HepG2 (cell line): ENCODE measurements around the gene VIT. TPM values are rescaled to one million over a fixed set of nuclear protein-coding genes. Genes with fewer than 3 reads are reported as not detected.
A peak's percentile ranks its signal among the peaks of the same experiment; 100 is the strongest.

Source experiments
- ATAC-seq: fragments of 200-7000 bp; cut with Tn5 transposase; 3 replicates; pipeline ENCODE4 v1.9.1; 2020; ENCODE audit warnings: mild to moderate bottlenecking, moderate library complexity
- BruUV-seq: library from RNA; stranded (reverse); fragments of 400-500 nt; replicated peaks from 2 replicates; lab custom pipeline; 2021; lab: Mats Ljungman, UMichigan
- CTCF ChIA-PET: fragments of 300-600 bp; formaldehyde crosslinking; extraction: SDS; loops from one replicate; lab custom pipeline; 2021; ENCODE audit warnings: low total read pairs, inconsistent platforms, low intra/inter-chr PET ratio; lab: Yijun Ruan, JAX
- POLR2A ChIA-PET: fragments of 350-600 bp; sonication (Branson Sonifier 250); formaldehyde crosslinking; loops from one replicate; lab custom pipeline; 2020; ENCODE audit warnings: antibody characterized with exemption, inconsistent platforms; lab: Yijun Ruan, JAX
- DNase-seq: peaks from one replicate; pipeline ENCODE4 v3.0.0-alpha.2; 2015; ENCODE audit warnings: low spot score
- FAIRE-seq: peaks from 3 replicates; lab custom pipeline; 2011; peaks lifted over from hg19 to GRCh38; lab: Jason Lieb, UNC
- H2AFZ ChIP-seq: one replicate; pipeline ENCODE4 v1.6.1; 2011; ENCODE audit warnings: low read length, inconsistent platforms
- H3K27ac ChIP-seq: fragments of 300-600 bp; 3 replicates; pipeline ENCODE4 v1.8.0; 2011; ENCODE audit warnings: mixed run types, mild to moderate bottlenecking, mixed read lengths, low read length, inconsistent platforms; ENCODE audit not compliant: insufficient read depth; ENCODE audit errors: extremely low read length
- H3K27me3 ChIP-seq, 2 experiments: fragments of 200-600 bp in 1 of 2; 2 replicates in 1 of 2; 3 replicates in 1 of 2; pipeline versions ENCODE4 v1.6.0 to v1.8.0; 2011; ENCODE audit warnings: low read length in 2 of 2, mild to moderate bottlenecking in 2 of 2, moderate library complexity in 2 of 2, inconsistent platforms in 1 of 2; ENCODE audit not compliant: insufficient read depth in 2 of 2, control insufficient read depth in 1 of 2
- H3K36me3 ChIP-seq, 2 experiments: fragments of 200-600 bp in 1 of 2; replicated peaks in 1 of 2; 2 replicates in 1 of 2; 3 replicates in 1 of 2; pipeline versions ENCODE4 v1.5.1 to v1.8.0; 2011; ENCODE audit warnings: low read length in 2 of 2, inconsistent platforms in 1 of 2; ENCODE audit not compliant: insufficient read depth in 2 of 2, control insufficient read depth in 1 of 2
- H3K4me1 ChIP-seq: 2 replicates; pipeline ENCODE4 v1.5.1; 2012; ENCODE audit warnings: low read length, inconsistent platforms; ENCODE audit not compliant: insufficient read depth
- H3K4me2 ChIP-seq: 2 replicates; pipeline ENCODE4 v1.6.0; 2011; ENCODE audit warnings: low read depth, low read length, inconsistent platforms
- H3K4me3 ChIP-seq, 3 experiments: fragments of 200-600 bp in 1 of 3; sonication (generic), shearing (Covaris generic) in 1 of 3; replicated peaks in 1 of 3; 2 replicates each; pipeline ENCODE4 v1.5.1; 2011 to 2016; ENCODE audit warnings: low read length in 3 of 3, inconsistent platforms in 2 of 3, low read depth in 2 of 3, mild to moderate bottlenecking in 2 of 3, control low read depth in 1 of 3, mixed read lengths in 1 of 3; ENCODE audit not compliant: insufficient read depth in 1 of 3
- H3K79me2 ChIP-seq: one replicate; pipeline ENCODE4 v1.6.1; 2011; ENCODE audit warnings: low read length, inconsistent platforms; ENCODE audit not compliant: insufficient read depth
- H3K9ac ChIP-seq: 2 replicates; pipeline ENCODE4 v1.6.0; 2011; ENCODE audit warnings: mild to moderate bottlenecking, low read depth, low read length, inconsistent platforms; ENCODE audit not compliant: insufficient read depth
- H3K9me3 ChIP-seq: 2 replicates; pipeline ENCODE4 v1.5.1; 2012; ENCODE audit warnings: mild to moderate bottlenecking, low read length
- H4K20me1 ChIP-seq: 2 replicates; pipeline ENCODE4 v1.6.0; 2011; ENCODE audit warnings: inconsistent platforms, mild to moderate bottlenecking, low read length, moderate library complexity; ENCODE audit not compliant: insufficient read depth
- GABPA ChIP-seq, 2 experiments: IDR thresholded peaks; 2 replicates each; pipeline ENCODE4 v1.6.1; 2011 to 2016; ENCODE audit warnings: low read depth in 2 of 2, low read length in 1 of 2, missing biosample characterization in 1 of 2, missing genetic modification characterization in 1 of 2
- HMGXB4 ChIP-seq, 2 experiments: sonication (generic) in 1 of 2; formaldehyde crosslinking in 1 of 2; IDR thresholded peaks; 2 replicates each; pipeline versions ENCODE4 v1.4.0 to v1.6.1; 2018 to 2020; ENCODE audit warnings: missing genetic modification reagents in 2 of 2, borderline replicate concordance in 1 of 2, low read depth in 1 of 2, mild to moderate bottlenecking in 1 of 2, missing biosample characterization in 1 of 2
- PAF1 ChIP-seq: IDR thresholded peaks from 2 replicates; pipeline ENCODE4 v1.6.1; 2016; ENCODE audit warnings: missing genetic modification reagents, missing compliant biosample characterization
- WGBS: methylation state at CpG from one replicate; pipeline ENCODE4 v1.1.6; 2017; ENCODE audit warnings: low lambda C conversion rate; 5-methylcytosine and 5-hydroxymethylcytosine counted together
- in situ Hi-C: cut with HindIII; loops from 2 replicates; pipeline ENCODE4 v1.10.0; 2017; ENCODE audit warnings: low pct_unique_long_range_greater_than_20kb; ENCODE audit not compliant: extremely low pct_ligation_motif_present
- intact Hi-C: fragments of 100-400 bp; cut with micrococcal nuclease; formaldehyde crosslinking; loops from one replicate; pipeline ENCODE4 v1.10.0; 2022; ENCODE audit not compliant: unreplicated experiment
- polyA plus RNA-seq, 8 experiments: library from polyadenylated mRNA; depleted of rRNA in 3 of 8; stranded (reverse) in 7 of 8; unstranded in 1 of 8; fragments of >200 nt; fragmentation: Illumina TruSeq in 4 of 8; extraction: Trizol in 4 of 8; gene quantifications; 2 replicates each; pipeline versions ENCODE4 v1.2.1 to v1.2.3, GENCODE V29; 2011 to 2016; ENCODE audit warnings: low read depth in 4 of 8, missing spikeins in 1 of 8, mixed read lengths in 1 of 8; ENCODE audit not compliant: insufficient read depth in 1 of 8
- total RNA-seq, 5 experiments: library from RNA; depleted of rRNA; stranded (reverse); fragments of >200 nt; fragmentation: Illumina TruSeq; extraction: Trizol; gene quantifications; 2 replicates each; pipeline ENCODE4 v1.2.3, GENCODE V29; 2016; ENCODE audit warnings: low read depth in 1 of 5

VIT gene
- total and polyA plus RNA-seq, 2 of the 13 experiments (the other 11 are each of a cell fraction or from before 2014, with no cell fraction given), result not detected

- 0 out of 4 replicates have a peak, but pooled peaks of 1 of the 2 experiments have one; percentile 40 for TF ChIP-seq HMGXB4 (CRISPR knock-in tag; IDR thresholded peaks at IDR 0.05; ENCODE audit: borderline replicate concordance in 1 of 2, low read depth in 1 of 2)
These were observed 83.8 kb downstream of the VIT start (continued) for GRCh38 chr2:36780231-36780839.

GRCh38 chr2:36781907-36782720 lies 85.6 kb downstream of the VIT start:
- Histone ChIP-seq H3K9me3 (no peaks in the 10 kb centered on the region), H3K79me2 (no peaks in the 10 kb centered on the region), H3K4me2 (peak overlapping the region; percentile 26), H3K36me3 (no peaks in the 10 kb centered on the region), H2AFZ (peak overlapping the region; percentile 55), H3K9ac (no peak overlapping the region), H4K20me1 (no peaks in the 10 kb centered on the region), H3K4me1 (no peaks in the 10 kb centered on the region), H3K27me3 (peaks cover 3 to 38% of the 10 kb centered on the region in 2 experiments; a peak in 4 of 5 replicates), H3K4me3 (no peak overlapping the region; a peak in 1 of 6 replicates), H3K27ac (no peak overlapping the region)
- DNase-seq (no peak), ATAC-seq (no peak), FAIRE-seq (no peak)
- intact Hi-C loops, result no loop called here
- TF ChIP-seq PAF1 (no peak), GABPA (IDR thresholded peaks at IDR 0.05; ENCODE audit: low read depth, low read length) (0 out of 2 replicates have a peak, but pooled peaks have one; percentile 10), GABPA (CRISPR knock-in tag; IDR thresholded peaks at IDR 0.05; ENCODE audit: low read depth) (no peak)
- 40% methylated on average over 19 of the region's 19 CpGs for whole genome bisulfite sequencing
- in situ Hi-C loops, result loop anchor here (10.0 to 25.0 kb wide), 2 partner anchors 243 to 1105 kb away; no protein-coding TSS in a partner anchor
- no TSS peak for BruUV-seq
- ChIA-PET POLR2A (no interaction called here), CTCF (no interaction called here)
